ENCODE results near the gene SH3RF3. TPM values are rescaled to one million over a fixed set of nuclear protein-coding genes. Genes with fewer than 3 reads are reported as not detected.

Gene SH3RF3
- total RNA-seq, result 1 to 10 TPM; 1.3 to 2.7 TPM
- long read RNA-seq, partial matches to known transcripts, result 1 of 2 reads
- long read RNA-seq, other reads (novel, unspliced or antisense), result 1 of 2 reads

GRCh38 chr2:109128616-109129355, at the start of gene SH3RF3:
TSS of gene SH3RF3 (plus strand) at chr2:109129205.
- intact Hi-C loops (cut with DNase I, micrococcal nuclease), result loop anchor here (5.0 kb wide), 2 partner anchors 374 to 379 kb away; no protein-coding TSS in a partner anchor
- peak; percentile 49 for ATAC-seq
- peak in 1 of 2 donors; percentile 32 for DNase-seq

- ATAC-seq (no peak), DNase-seq (no peak)
- intact Hi-C loops (cut with DNase I, micrococcal nuclease), result no loop called here
Measured at GRCh38 chr2:109079590-109079989, 49.4 kb upstream of the SH3RF3 start.

- no peak for ATAC-seq
- no peak for DNase-seq
- intact Hi-C loops (cut with DNase I, micrococcal nuclease), result no loop called here
Measured at GRCh38 chr2:109080109-109080508, 48.9 kb upstream of the SH3RF3 start.

GRCh38 chr2:109080757-109081156, 48.2 kb upstream of the SH3RF3 start:
- DNase-seq (no peak), ATAC-seq (no peak)
- intact Hi-C loops (cut with DNase I, micrococcal nuclease), result no loop called here

- DNase-seq (no peak), ATAC-seq (no peak)
- intact Hi-C loops (cut with DNase I, micrococcal nuclease), result no loop called here
Measured at GRCh38 chr2:109081374-109081773, 47.6 kb upstream of the SH3RF3 start.

- intact Hi-C loops (cut with DNase I, micrococcal nuclease), result no loop called here
- ATAC-seq (no peak), DNase-seq (no peak)
Measured at GRCh38 chr2:109083771-109084170, 45.2 kb upstream of the SH3RF3 start.

GRCh38 chr2:109084341-109084740, 44.7 kb upstream of the SH3RF3 start:
- no peak for DNase-seq
- ATAC-seq, result no peak
- intact Hi-C loops (cut with DNase I, micrococcal nuclease), result no loop called here

- DNase-seq, result no peak
- intact Hi-C loops (cut with DNase I, micrococcal nuclease), result no loop called here
Measured at GRCh38 chr2:109085912-109086742, 42.9 kb upstream of the SH3RF3 start.

GRCh38 chr2:109086743-109087020, 42.3 kb upstream of the SH3RF3 start:
- DNase-seq (no peak), ATAC-seq (no peak)
- intact Hi-C loops (cut with DNase I, micrococcal nuclease), result no loop called here

More at GRCh38 chr2:109085912-109086742, 42.9 kb upstream of the SH3RF3 start:
- no peak for ATAC-seq

GRCh38 chr2:109087055-109087663, 41.8 kb upstream of the SH3RF3 start:
- ATAC-seq (no peak), DNase-seq (no peak)
- intact Hi-C loops (cut with DNase I, micrococcal nuclease), result no loop called here

- DNase-seq (no peak), ATAC-seq (no peak)
- intact Hi-C loops (cut with DNase I, micrococcal nuclease), result no loop called here
Measured at GRCh38 chr2:109089602-109090300, 39.3 kb upstream of the SH3RF3 start.

- ATAC-seq, result no peak
- DNase-seq, result no peak
- intact Hi-C loops (cut with DNase I, micrococcal nuclease), result no loop called here
Measured at GRCh38 chr2:109091526-109091925, 37.5 kb upstream of the SH3RF3 start.

GRCh38 chr2:109094144-109094543, 34.9 kb upstream of the SH3RF3 start:
- intact Hi-C loops (cut with DNase I, micrococcal nuclease), result no loop called here
- DNase-seq, result no peak
- ATAC-seq, result no peak

GRCh38 chr2:109098251-109098920, 30.6 kb upstream of the SH3RF3 start:
- ATAC-seq (no peak), DNase-seq (no peak)
- intact Hi-C loops (cut with DNase I, micrococcal nuclease), result no loop called here

GRCh38 chr2:109098921-109099273, 30.1 kb upstream of the SH3RF3 start:
- no peak for DNase-seq
- intact Hi-C loops (cut with DNase I, micrococcal nuclease), result no loop called here
- no peak for ATAC-seq

- DNase-seq, result no peak
- ATAC-seq, result no peak
- intact Hi-C loops (cut with DNase I, micrococcal nuclease), result no loop called here
Measured at GRCh38 chr2:109102588-109103233, 26.3 kb upstream of the SH3RF3 start.

- ATAC-seq (no peak), DNase-seq (no peak)
- intact Hi-C loops (cut with DNase I, micrococcal nuclease), result no loop called here
Measured at GRCh38 chr2:109105113-109105512, 23.9 kb upstream of the SH3RF3 start.

GRCh38 chr2:109108740-109109139, 20.3 kb upstream of the SH3RF3 start:
- intact Hi-C loops (cut with DNase I, micrococcal nuclease), result no loop called here
- ATAC-seq, result no peak
- DNase-seq, result no peak

Data from left colon (tissue), 2 donors.